DMS53 (cell line): Measurements from ENCODE around the gene SFTA2.

Experiments
- DNase-seq: peaks from one replicate; lab custom pipeline; 2025; lab: John Stamatoyannopoulos, UW

SFTA2 gene

GRCh38 chr6:30889921-30890645 is 41.9 kb downstream of the SFTA2 start:
- no peak for DNase-seq

GRCh38 chr6:30889496-30889885 is 42.5 kb downstream of the SFTA2 start:
- DNase-seq: no peak

- no peak for DNase-seq
Measured at GRCh38 chr6:30888816-30889495, 43.0 kb downstream of the SFTA2 start.

GRCh38 chr6:30887901-30888815 is 43.8 kb downstream of the SFTA2 start:
- no peak for DNase-seq

- DNase-seq: no peak
Measured at GRCh38 chr6:30886897-30887255, 45.1 kb downstream of the SFTA2 start.

- DNase-seq: peak; percentile 89
Measured at GRCh38 chr6:30885999-30886896, 45.7 kb downstream of the SFTA2 start.

GRCh38 chr6:30885481-30885998 is 46.4 kb downstream of the SFTA2 start:
- peak; percentile 72 for DNase-seq

GRCh38 chr6:30884521-30885480 is 47.2 kb downstream of the SFTA2 start:
- DNase-seq: peak; percentile 71

- peak; percentile 93 for DNase-seq
Measured at GRCh38 chr6:30883685-30884520, 48.1 kb downstream of the SFTA2 start, which contains the start of gene DDR1. TSS of gene DDR1 (plus strand) at chr6:30884519. CDS start at chr6:30888730, 4,211 bp downstream.

GRCh38 chr6:30882759-30883684 is 48.9 kb downstream of the SFTA2 start:
- peak; percentile 91 for DNase-seq

- DNase-seq: peak; percentile 70
Measured at GRCh38 chr6:30882204-30882758, 49.7 kb downstream of the SFTA2 start.

- DNase-seq: peak; percentile 46
Measured at GRCh38 chr6:30881392-30882203, 50.4 kb downstream of the SFTA2 start.
